HG02981 (cell line): ENCODE results near the gene ARMH4.
"Not testable (repeated sequence)": the region's sequence is repeated elsewhere in the genome, so short reads cannot be mapped to it uniquely, and the experiment has no call there.

Experiments
- ATAC-seq: cut with Tn5 transposase; IDR thresholded peaks from one replicate; pipeline ENCODE4 v1.9.1; 2021; ENCODE audit warnings: mild to moderate bottlenecking, moderate library complexity; ENCODE audit not compliant: unreplicated experiment

ARMH4 gene

GRCh38 chr14:58149196-58149595, 2.8 kb downstream of the ARMH4 start:
- ATAC-seq = no peak

- ATAC-seq = no peak
Observed at GRCh38 chr14:58146399-58146798, 5.6 kb downstream of the ARMH4 start.

- no peak for ATAC-seq
Observed at GRCh38 chr14:58145936-58146335, 6.1 kb downstream of the ARMH4 start.

GRCh38 chr14:58143106-58143505, 8.9 kb downstream of the ARMH4 start:
- no peak for ATAC-seq

- no peak for ATAC-seq
Observed at GRCh38 chr14:58141893-58142292, 10.1 kb downstream of the ARMH4 start.

- ATAC-seq = no peak
Observed at GRCh38 chr14:58138714-58139482, 13.1 kb downstream of the ARMH4 start.

- no peak for ATAC-seq
Observed at GRCh38 chr14:58138031-58138713, 13.8 kb downstream of the ARMH4 start.

- ATAC-seq = no peak
Observed at GRCh38 chr14:58133739-58134138, 18.3 kb downstream of the ARMH4 start.

GRCh38 chr14:58131386-58131785, 20.6 kb downstream of the ARMH4 start:
- no peak for ATAC-seq

GRCh38 chr14:58130116-58130782, 21.8 kb downstream of the ARMH4 start:
- ATAC-seq = no peak

GRCh38 chr14:58129208-58129607, 22.8 kb downstream of the ARMH4 start:
- no peak for ATAC-seq

- ATAC-seq = no peak
Observed at GRCh38 chr14:58128416-58128815, 23.6 kb downstream of the ARMH4 start.

GRCh38 chr14:58122546-58122945, 29.5 kb downstream of the ARMH4 start:
- not testable (repeated sequence) for ATAC-seq

GRCh38 chr14:58121530-58122186, 30.4 kb downstream of the ARMH4 start:
- no peak for ATAC-seq

GRCh38 chr14:58119381-58119780, 32.6 kb downstream of the ARMH4 start:
- ATAC-seq = no peak

GRCh38 chr14:58118097-58118815, 33.8 kb downstream of the ARMH4 start:
- no peak for ATAC-seq

- ATAC-seq = no peak
Observed at GRCh38 chr14:58109744-58110143, 42.3 kb downstream of the ARMH4 start.

GRCh38 chr14:58108717-58109116, 43.3 kb downstream of the ARMH4 start:
- ATAC-seq = no peak

GRCh38 chr14:58107947-58108552, 44.0 kb downstream of the ARMH4 start:
- no peak for ATAC-seq

- no peak for ATAC-seq
Observed at GRCh38 chr14:58107041-58107440, 45.0 kb downstream of the ARMH4 start.
